HG02884 (cell line): ENCODE data around the gene OTOP1.
"Not testable (repeated sequence)": the region's sequence is repeated elsewhere in the genome, so short reads cannot be mapped to it uniquely, and the experiment has no call there.

ENCODE experiments used
- ATAC-seq: cut with Tn5 transposase; IDR thresholded peaks from one replicate; pipeline ENCODE4 v1.9.1; 2021; ENCODE audit warnings: mild to moderate bottlenecking, moderate library complexity; ENCODE audit not compliant: unreplicated experiment

The OTOP1 gene, protein sequence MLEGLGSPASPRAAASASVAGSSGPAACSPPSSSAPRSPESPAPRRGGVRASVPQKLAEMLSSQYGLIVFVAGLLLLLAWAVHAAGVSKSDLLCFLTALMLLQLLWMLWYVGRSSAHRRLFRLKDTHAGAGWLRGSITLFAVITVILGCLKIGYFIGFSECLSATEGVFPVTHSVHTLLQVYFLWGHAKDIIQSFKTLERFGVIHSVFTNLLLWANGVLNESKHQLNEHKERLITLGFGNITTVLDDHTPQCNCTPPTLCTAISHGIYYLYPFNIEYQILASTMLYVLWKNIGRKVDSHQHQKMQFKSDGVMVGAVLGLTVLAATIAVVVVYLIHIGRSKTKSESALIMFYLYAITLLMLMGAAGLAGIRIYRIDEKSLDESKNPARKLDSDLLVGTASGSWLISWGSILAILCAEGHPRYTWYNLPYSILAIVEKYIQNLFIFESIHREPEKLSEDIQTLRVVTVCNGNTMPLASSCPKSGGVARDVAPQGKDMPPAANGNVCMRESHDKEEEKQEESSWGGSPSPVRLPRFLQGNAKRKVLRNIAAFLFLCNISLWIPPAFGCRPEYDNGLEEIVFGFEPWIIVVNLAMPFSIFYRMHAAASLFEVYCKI

DNA sequence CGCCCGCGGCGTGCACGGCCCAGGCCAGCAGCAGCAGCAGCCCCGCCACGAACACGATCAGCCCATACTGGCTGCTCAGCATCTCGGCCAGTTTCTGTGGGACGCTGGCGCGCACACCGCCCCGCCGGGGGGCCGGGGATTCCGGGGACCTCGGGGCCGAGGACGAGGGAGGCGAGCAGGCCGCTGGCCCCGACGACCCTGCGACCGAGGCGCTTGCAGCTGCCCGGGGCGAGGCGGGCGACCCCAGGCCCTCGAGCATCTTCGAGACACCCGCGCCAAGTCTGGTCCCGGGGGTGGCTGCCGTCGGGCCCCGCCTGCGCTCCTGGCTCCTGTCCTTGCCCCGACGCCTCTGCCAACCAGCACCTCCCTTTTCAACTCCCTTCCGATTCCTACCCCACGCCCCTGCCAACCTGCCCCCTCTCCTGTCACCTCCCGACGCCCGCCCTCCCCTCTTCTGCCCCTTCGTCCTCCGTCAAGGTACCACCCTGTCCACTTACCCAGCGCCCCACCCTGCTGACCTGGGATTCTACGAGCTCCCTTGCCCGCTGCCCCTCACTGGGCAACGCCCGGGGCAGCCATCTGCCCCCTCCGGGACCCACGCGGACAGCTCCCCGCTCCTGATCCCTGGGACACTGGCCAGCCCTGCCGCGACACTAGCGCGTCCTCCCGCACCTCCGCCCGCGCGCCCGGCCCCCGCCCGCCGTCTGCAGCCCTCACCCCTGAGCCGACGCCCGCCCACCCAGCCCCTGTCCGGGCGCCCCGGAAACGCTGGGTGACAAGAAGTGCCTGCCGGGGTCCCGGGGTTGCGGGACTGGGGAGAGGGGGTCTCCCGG is at the start of gene OTOP1:
OTOP1 (minus strand) TSS at position 324 of the 833 bp plus-strand sequence; CDS start at position 259, 65 bp downstream.
- ATAC-seq: no peak

DNA sequence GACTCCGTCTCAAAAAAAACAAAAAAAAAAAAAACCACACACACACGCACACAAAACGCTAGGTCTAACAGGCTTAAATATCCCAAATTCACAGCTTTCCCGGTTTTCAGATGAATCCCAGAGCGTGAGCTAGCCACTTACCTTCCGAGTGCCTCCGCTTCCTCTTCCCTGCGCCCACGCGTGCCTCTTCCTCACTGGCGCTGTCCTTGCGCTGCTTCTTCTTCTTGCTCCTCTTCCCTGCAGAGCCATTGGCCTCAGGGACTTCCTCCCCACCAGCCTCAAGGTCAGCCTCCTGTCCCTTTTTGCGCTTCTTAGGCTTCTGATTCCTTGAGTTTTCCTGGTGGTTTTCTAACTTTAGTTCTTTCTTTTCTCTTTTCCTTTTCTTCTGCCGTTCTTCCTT is 47.5 kb upstream of the OTOP1 start:
- ATAC-seq: no peak

DNA sequence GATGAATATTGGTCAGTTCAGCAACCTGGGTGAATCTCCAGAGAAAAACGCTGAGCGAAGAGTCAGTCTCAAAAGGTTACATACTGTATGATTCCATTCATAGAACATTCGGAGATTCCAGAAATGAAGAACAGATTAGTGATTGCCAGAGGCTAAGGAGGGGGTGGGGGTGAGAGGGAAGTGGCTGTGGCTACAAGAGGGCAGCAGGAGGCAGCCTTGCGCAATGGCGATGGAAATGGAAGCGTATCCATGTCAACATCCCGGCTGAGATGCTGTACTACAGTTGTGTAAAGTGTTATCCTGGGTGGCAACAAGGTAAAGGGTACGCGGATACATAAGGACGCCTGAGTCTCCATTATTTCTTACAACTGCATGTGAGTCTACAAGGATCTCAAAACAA is 45.2 kb upstream of the OTOP1 start:
- no peak for ATAC-seq

DNA sequence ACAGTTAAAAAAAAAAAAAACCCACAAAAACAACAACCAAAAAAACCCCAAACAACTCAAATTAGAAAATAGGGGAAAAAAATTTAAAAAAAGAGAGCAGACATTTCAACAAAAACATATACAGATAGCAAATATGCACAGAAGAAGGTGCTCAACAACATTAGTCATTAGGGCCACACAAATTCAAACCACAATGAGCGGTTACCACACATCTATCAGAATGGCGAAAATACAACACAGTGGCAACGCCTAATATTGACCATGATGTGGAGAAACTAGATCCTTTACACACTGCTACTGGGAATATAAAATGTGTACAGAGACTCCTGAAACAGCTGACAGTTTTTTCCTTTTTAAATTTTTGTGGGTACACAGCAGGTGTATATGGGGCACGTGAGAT is 43.8 kb upstream of the OTOP1 start:
- ATAC-seq: no peak

DNA sequence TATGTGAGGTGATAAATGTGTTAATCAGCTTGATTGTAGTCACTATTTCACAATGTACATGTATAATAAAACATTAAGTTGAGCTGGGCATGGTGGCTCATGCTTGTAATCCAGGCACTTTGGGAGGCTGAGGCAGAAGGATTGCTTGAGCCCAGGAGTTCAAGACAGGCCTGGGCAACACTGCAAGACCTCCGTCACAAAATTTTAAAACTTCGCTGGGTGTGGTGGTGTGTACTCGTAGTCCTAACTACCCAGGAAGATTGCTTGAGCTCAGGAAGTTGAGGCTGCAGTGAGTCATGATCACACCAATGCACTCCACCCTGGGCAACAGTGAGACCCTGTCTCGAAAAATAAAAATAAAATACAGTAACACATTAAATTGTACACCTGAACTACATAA is 43.1 kb upstream of the OTOP1 start:
- no peak for ATAC-seq

DNA sequence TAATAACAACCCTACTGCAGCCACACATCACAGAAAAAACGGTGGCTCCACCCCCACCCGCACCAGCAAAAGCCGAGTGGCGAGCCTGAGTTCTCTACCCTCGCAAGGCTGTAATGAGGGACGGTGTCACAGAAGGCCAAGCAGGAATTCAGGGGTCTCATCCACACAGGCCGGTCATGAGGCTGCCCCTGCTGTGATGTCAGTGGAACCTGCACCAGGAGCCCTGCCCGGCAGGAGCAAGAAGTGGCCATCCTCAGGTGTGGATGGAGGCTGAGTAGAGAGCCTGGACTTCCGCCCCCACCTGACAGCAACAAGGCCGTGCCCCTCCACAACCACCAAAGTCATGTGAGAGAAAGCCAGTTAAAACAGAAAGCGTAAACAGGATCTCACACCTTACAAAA is 42.6 kb upstream of the OTOP1 start:
- no peak for ATAC-seq

DNA sequence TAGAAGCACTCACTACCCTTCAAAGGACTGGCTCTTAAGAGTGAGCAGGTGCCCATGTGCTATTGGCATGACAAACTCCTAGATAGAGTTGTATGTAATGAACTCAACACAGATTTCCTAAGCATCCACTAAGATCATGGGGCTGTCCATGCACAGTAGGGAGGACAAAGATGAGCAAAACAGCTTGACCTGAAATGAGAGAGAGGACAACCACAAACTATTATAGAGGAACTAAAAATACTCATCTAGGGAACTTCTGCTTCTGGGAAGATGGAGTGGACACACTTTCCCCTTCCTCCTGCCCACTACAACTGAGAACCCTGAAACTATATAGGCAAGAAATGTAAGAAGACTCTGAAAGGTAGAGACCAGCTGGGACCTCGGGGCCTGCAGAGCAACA is 42.0 kb upstream of the OTOP1 start:
- ATAC-seq: no peak

DNA sequence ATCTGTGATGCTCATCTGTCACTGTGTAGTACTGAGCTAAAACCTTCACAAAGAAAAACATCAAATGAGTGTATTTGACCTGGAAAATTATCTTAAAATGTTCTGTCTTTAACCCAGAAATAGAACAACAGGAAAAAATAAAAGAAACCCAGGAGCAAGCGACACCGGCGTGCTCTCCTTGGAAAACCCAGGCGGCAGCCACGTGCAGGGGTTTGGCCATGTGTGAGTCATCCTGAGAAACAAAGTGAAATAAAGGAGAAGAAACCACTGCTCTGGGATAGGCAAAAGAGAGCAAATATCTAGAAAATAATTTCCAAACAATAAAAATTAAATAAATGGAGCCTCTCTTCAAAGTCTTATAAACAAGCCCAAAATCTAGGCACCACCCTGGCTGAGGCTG is 41.3 kb upstream of the OTOP1 start:
- ATAC-seq: no peak

DNA sequence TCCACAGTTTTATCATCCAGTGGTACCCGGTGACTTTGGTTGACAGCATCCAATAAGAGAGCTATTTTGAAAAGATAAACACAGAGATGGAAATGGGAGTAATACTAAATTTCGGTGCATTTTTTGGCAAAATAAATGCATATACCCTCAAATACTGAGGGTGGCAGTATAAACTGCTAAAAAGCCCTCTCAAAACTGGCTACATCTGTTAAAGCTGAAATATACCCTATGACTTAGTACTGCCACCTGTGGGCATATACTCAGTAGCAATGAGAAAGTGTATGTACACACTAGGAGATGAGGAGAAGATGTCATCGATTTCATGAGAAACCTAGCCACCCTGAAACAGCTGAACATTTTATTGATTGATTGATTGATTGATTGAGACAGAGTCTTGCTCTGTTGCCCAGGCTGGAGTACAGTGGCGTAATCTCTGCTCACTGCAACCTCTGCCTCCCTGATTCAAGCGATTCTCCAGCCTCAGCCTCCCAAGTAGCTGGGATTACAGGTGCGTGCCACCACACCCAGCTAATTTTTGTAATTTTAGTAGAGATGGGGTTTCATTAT is 33.5 kb upstream of the OTOP1 start:
- no peak for ATAC-seq

DNA sequence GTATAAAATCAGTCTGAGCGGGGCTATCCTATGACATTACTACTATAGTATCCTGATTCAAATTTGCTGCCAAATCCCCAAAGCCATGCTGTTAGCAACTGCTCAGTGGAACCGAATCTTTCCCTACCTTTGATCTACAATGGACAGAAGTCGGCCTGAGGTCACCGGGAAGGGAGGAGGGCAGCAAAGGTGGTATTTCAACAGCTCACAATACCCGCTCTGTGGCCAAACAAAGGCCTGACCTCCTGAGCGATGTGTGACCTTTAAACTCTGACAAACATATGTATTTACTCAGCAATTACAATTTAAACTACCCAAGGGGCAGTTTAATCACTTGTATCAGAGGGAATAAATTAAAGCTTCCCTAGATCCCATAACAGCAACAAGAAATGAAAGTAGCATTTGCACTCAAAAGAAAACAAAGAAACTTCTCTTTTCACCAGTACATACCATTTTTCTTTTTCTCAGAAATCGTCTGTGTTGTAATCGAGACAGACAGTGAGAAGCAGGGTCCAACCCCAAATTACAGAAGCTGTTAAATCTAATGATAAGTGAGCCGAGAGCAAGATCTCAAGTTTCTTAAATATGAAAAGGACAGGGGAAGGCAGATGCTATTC is 32.9 kb upstream of the OTOP1 start:
- ATAC-seq: no peak

DNA sequence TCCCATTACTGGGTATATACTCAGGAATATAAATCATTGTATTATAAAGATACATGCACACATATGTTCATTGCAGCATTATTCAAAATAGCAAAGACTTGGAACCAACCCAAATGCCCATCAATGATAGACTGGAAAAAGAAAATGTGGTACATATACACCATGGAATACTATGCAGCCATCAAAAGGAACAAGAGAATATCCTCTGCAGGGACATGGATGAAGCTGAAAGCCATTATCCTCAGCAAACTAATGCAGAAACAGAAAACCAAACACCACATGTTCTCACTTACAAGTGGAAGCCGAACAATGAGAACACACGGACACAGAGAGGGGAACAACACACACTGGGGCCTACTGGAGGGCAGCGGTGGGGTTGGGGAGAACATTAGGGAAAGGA is 31.0 kb upstream of the OTOP1 start:
- ATAC-seq: not testable (repeated sequence)

DNA sequence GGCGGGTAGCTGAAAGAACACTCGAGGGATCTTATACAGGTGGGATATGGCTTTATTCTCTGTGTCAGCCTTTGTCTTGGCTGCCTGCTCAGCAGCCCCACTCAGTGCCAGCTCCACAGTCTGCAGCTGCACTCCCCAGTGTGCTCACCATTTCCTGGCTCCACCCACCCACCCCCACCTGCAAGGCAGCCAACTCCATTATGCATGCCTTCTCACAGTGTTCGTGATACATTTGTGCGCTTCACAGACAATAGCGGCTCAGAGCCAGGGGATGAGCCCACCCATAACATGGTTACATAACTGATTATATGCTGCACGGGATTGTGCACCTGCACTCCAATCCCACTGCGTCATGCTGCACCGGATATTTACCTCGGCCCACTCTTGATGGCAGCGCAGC is 30.1 kb upstream of the OTOP1 start:
- no peak for ATAC-seq

DNA sequence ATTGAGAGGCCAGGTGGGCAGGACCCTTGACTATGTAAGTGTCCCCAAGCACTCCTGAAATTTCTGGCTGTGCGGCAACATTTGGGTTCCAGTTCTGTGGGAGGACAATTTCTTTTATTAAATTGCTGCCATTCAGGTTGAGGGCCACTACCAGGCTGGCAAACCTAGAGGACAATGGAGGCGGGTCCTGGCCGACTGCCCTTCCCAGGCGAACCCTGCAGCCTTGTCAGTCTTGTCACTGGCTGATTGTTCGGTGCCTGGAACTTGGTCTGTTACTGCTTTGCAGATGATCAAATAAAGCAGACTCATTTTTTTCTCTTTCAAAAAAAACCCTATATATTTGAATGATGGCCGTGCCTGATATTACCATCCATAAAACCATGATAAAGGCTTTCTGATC is 27.9 kb upstream of the OTOP1 start:
- ATAC-seq: no peak

DNA sequence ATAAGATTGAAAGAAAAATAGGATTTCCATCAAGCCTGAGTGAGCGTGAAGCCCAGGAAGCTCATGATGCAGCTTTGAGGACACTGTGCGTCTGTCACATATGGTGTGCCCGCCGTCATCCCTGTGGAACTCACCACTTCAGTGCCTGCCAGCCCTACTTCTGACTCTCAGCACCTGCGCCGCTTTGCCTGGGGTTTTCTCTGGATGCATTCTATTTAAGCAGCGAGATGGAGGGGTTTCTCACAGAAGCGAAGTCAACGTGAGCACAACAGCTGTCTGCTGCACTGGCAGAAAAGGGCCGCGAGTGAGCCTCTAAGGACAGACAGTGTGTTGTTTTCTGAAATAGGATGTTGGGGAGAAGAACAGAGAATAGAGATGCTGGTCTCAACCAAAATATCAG is 27.5 kb upstream of the OTOP1 start:
- ATAC-seq: no peak

DNA sequence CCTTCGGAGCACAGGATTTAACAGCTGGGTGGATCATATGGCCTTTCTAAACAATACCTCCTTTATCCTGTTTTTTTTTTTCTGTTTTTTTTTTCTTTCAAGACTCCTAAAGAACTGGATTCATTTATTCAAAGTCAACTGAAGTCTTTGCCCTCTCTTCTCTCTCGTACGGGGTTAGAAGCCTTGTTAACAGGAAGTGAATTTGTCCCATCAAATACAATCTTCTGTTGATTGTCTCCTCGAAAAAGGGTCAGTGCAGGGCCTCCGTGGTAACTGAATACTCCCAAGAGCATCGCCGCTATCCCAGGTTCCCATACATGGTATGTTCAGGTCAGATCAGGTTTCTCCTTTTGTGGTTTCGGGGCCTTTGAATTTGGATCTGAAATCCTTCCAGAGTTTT is 23.1 kb upstream of the OTOP1 start:
- ATAC-seq: no peak

DNA sequence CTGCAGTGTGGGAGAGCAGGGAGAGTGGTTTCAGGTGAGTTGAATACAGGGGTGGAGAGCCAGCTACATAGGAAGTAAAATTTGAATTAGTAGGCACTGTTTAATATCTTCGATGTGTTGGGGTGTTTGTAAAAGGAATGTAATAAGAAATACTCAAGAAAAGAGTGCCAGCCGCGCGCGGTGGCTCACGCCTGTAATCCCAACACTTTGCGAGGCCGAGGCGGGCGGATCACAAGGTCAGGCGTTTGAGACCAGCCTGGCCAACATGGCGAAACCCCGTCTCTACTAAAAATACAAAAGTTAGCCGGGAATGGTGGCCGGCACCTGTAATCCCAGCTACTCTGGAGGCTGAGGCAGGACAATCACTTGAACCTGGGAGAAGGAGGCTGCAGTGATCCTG is 22.6 kb upstream of the OTOP1 start:
- not testable (repeated sequence) for ATAC-seq

DNA sequence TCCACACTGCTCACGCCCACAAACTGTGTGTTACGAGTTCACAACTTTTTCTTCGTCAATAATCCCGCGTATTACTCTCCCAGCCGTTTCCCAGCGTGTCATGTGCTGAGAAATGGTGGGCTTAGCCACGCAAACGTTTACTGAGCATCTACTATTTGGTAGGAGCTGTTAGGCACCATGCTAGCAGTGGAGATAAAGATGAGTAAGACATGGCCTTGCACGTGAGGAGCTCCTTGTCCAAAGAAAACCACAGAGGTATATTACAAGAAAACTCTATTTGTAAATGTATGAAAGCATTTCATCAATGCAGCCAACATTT is 22.1 kb upstream of the OTOP1 start:
- ATAC-seq: no peak

DNA sequence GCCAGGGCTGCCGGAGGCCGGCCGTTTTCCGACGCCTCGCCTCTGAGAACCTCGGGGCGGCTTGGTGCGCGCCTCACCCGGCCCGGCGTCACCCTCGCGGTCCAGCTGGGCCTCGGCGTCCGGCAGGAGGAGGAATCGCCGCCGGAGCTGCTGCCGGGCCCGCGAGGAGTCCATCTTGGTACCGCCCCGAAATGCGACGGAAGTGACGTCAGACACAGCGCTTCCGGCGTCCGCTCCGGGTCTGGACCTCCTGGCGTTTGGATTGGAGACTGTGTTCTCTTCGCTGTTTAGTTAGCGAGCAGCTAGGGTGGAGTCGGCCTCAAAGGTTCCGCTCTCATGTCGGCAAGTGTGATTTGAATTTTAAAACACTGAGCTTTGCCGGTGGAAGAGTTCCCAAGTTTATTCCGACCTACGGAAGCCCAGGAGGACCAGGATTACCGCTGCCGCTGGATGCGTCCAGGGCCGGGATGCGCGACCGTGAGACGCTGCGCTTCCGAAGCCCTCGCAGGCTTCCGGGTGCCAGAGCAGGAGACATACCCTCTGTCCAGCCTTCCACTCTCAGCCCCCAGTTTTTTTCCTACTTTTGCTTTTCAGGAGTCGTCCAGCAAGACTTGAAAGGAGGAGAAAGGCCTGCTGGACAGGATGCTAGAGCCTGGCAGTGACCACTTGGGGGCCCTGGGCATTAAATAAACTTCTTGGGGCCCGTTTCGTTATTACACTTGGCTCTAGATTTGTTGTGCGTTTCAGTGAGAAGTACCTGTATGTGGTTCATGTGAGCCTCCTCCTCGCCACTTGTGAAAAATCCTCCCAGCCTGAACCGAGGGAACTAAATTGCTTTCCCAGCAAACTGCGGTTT is 21.5 kb upstream of the OTOP1 start, which contains the start of gene TMEM128:
TMEM128 (minus strand) TSS at position 195 of the 856 bp plus-strand sequence; CDS start at position 174, 21 bp downstream.
- ATAC-seq: peak; percentile 91

DNA sequence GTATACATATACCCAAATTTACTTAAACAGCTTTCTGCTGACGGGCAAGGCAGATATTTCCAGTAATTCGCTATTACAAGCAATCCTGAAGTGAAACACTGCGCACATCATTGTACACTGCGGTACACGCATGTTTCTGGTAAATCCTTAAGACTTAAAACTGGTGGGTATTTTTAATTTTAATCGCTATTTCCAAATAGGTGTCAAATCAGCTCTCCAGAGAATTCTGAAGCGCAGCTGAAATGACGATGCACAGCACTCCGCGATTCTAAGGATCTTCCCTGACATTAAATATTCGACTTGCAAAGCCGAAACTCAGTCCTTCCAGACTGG is 20.9 kb upstream of the OTOP1 start:
- peak; percentile 21 for ATAC-seq

DNA sequence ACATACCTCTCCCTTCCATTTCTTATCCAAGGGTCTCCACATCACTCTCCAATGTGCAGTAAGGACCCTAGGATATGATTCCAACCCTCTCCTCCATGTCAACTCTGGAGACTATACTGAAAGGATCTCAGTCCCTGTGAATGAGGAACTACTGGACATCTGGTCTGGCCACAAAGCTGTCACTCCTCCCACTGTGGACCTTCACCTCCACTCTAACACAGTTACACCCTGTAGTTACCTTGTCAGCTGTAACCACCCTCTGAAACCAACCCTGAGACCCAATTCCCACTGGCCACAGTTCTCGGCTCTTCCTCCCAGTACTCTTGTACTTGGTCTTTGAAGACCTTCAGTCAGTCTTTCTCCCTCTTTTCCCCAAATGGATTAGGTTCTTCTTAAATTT is 18.4 kb upstream of the OTOP1 start:
- no peak for ATAC-seq
